RWPE2 (cell line): ENCODE measurements around the gene MSH2.

Experiments
- ATAC-seq: fragments of 200-7000 bp; cut with Tn5 transposase; 3 replicates; pipeline ENCODE4 v1.9.1; 2021; ENCODE audit warnings: low read depth
- DNase-seq: peaks from one replicate; pipeline ENCODE4 v3.0.0-alpha.2; 2020; ENCODE audit warnings: low spot score
- H3K27ac ChIP-seq: fragments of 450-650 bp; 2 replicates; pipeline ENCODE4 v1.5.1; 2017; ENCODE audit warnings: mild to moderate bottlenecking; ENCODE audit not compliant: poor library complexity, severe bottlenecking
- H3K27me3 ChIP-seq: fragments of 250-450 bp; sonication (Bioruptor Pico); 2 replicates; pipeline ENCODE4 v1.5.1; 2021; ENCODE audit warnings: mild to moderate bottlenecking, moderate library complexity; ENCODE audit not compliant: insufficient read depth, poor library complexity, severe bottlenecking
- H3K36me3 ChIP-seq: fragments of 250-450 bp; sonication (Bioruptor Pico); 2 replicates; pipeline ENCODE4 v1.5.1; 2020; ENCODE audit warnings: low read depth, mild to moderate bottlenecking, moderate library complexity
- H3K4me1 ChIP-seq: fragments of 250-450 bp; sonication (Bioruptor Pico); 2 replicates; pipeline ENCODE4 v1.5.1; 2021; ENCODE audit warnings: mild to moderate bottlenecking, moderate library complexity; ENCODE audit not compliant: insufficient read depth, poor library complexity, severe bottlenecking
- H3K4me3 ChIP-seq: fragments of 250-450 bp; sonication (Bioruptor Pico); 2 replicates; pipeline ENCODE4 v1.5.1; 2021; ENCODE audit warnings: mild to moderate bottlenecking, moderate library complexity; ENCODE audit not compliant: severe bottlenecking
- H3K9me3 ChIP-seq: fragments of 250-450 bp; sonication (Bioruptor Pico); 2 replicates; pipeline ENCODE4 v1.5.1; 2021; ENCODE audit warnings: mild to moderate bottlenecking, moderate library complexity; ENCODE audit not compliant: severe bottlenecking
- TF ChIP-seq, protein P1 (sequence below): fragments of 450-650 bp; IDR thresholded peaks from one replicate; pipeline ENCODE4 v1.5.1; 2017; ENCODE audit warnings: mild to moderate bottlenecking, moderate library complexity; ENCODE audit not compliant: poor library complexity, severe bottlenecking

MSH2 gene

DNA sequence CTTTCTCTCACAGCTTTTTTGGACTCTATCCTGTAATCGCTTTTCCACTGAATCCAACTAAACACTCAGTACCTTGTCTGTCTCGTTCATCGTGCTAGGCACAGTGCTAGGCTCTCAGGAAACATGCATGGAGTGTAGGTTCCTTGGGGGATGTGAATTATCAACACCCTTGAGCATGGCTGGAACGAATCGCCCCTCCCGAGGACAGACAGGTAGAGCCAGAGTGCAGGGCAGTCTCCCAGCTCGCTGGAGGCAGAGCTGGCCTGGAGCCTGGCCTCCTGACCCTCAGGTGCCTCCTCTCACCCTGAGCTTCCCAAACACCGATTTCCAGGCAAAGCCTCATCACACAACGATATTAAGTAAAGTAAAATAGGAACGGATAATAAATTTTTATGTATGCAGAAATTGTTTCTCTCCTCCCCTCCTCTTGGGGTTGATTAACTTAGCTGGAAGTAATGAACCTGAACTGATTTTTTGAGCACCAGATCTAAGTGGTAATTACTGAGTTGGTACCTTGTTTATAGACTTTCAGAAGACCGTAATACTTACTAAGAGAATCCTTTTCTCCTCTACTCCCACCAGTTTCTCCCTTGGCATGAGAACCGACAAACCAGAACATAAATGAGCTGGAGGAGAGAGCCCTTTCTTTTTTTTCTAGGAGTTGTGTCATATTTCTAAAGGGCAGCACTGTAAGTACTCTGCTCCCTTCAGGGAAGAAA is 90.5 kb downstream of the MSH2 start:
- Histone ChIP-seq H3K27me3 (no peaks in the 10 kb centered on the region), H3K36me3 (no peaks in the 10 kb centered on the region), H3K4me3 (no peak overlapping the region), H3K4me1 (peaks cover 23% of the 10 kb centered on the region), H3K27ac (no peak overlapping the region), H3K9me3 (no peaks in the 10 kb centered on the region)
- DNase-seq (no peak), ATAC-seq (no peak)
- TF ChIP-seq, protein P1, sequence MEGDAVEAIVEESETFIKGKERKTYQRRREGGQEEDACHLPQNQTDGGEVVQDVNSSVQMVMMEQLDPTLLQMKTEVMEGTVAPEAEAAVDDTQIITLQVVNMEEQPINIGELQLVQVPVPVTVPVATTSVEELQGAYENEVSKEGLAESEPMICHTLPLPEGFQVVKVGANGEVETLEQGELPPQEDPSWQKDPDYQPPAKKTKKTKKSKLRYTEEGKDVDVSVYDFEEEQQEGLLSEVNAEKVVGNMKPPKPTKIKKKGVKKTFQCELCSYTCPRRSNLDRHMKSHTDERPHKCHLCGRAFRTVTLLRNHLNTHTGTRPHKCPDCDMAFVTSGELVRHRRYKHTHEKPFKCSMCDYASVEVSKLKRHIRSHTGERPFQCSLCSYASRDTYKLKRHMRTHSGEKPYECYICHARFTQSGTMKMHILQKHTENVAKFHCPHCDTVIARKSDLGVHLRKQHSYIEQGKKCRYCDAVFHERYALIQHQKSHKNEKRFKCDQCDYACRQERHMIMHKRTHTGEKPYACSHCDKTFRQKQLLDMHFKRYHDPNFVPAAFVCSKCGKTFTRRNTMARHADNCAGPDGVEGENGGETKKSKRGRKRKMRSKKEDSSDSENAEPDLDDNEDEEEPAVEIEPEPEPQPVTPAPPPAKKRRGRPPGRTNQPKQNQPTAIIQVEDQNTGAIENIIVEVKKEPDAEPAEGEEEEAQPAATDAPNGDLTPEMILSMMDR: no peak

DNA sequence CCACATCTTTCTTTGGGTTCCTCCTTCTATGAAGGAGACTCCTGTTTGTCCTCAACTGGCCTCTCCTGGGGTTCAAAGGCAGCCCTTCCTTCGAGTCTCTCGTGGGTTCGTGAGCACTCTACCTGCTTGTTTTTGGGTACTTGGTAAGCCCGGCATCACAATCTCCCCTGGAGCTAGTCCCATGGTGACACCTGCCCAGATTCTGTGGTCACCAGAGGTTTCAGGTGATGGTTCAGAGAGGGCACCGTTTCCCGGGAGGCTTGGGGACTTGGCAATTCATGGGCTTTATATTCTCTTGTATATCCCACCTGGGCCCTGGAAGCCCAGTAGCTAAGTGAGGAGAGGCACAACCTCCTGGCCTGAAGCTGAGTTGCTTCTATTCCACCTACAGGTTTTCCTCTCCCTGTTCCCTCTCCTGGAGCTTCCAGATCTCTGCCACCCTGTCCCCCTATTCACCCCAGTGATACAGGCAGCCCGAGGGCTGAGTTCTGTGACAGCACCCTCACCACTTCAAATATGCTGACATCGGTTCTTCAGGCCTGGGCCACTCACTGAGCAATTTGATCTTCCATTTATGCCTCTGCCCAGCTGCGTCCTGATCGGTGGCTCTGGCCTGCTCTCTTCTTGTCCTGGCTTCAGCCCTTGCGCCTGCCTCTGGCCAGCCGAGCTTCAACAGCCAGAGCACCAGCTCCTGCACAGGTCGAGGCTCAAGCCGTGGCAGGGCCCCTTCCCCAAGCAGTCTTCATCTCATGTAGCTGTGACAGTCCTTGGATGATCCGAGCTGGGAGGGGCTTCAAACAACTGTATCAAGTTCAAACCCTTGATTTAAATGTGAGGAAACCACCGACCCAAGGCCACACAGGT is 91.5 kb downstream of the MSH2 start:
- Histone ChIP-seq H3K27me3 (no peaks in the 10 kb centered on the region), H3K36me3 (no peaks in the 10 kb centered on the region), H3K9me3 (no peaks in the 10 kb centered on the region), H3K27ac (no peak overlapping the region), H3K4me3 (no peak overlapping the region), H3K4me1 (peaks cover 15% of the 10 kb centered on the region)
- ATAC-seq (no peak; the same call in 2 of the 3 replicates), DNase-seq (no peak)
- TF ChIP-seq, protein P1: no peak

GRCh38 chr2:47497843-47498460 is 95.0 kb downstream of the MSH2 start:
- no peak overlapping the region for H3K27ac ChIP-seq

GRCh38 chr2:47499093-47499492 is 96.1 kb downstream of the MSH2 start:
- Histone ChIP-seq H3K27ac (no peak overlapping the region), H3K27me3 (no peaks in the 10 kb centered on the region), H3K4me1 (peaks cover 19% of the 10 kb centered on the region), H3K36me3 (no peaks in the 10 kb centered on the region), H3K9me3 (no peaks in the 10 kb centered on the region), H3K4me3 (no peak overlapping the region)
- ATAC-seq (no peak), DNase-seq (no peak)
- TF ChIP-seq, protein P1: no peak

More at GRCh38 chr2:47497843-47498460, 95.0 kb downstream of the MSH2 start:
- Histone ChIP-seq H3K36me3 (no peaks in the 10 kb centered on the region), H3K27me3 (no peaks in the 10 kb centered on the region), H3K4me3 (no peak overlapping the region), H3K4me1 (peaks cover 19% of the 10 kb centered on the region), H3K9me3 (no peaks in the 10 kb centered on the region)
- peak; percentile 38; the same call in 2 of the 3 replicates for ATAC-seq
- no peak for DNase-seq
- TF ChIP-seq, protein P1: no peak
